Sigmoid colon (tissue), 4 donors: ENCODE data around the gene TRIP11.

Source experiments
- POLR2A ChIP-seq, 2 donors: fragments of 450-650 bp; IDR thresholded peaks; one replicate each; pipeline ENCODE4 v1.6.1; 2016; ENCODE audit warnings: antibody characterized with exemption in 2 of 2, mild to moderate bottlenecking in 2 of 2, moderate library complexity in 2 of 2
- POLR2AphosphoS5 ChIP-seq, 4 donors: sonication (generic); formaldehyde crosslinking; IDR thresholded peaks; one replicate each; pipeline ENCODE4 v1.6.1; 2017; ENCODE audit warnings: antibody characterized with exemption in 4 of 4
- TF ChIP-seq, protein P1 (sequence below), 4 experiments: fragments of 450-650 bp in 3 of 4; fragments of 200-600 bp in 1 of 4; IDR thresholded peaks; one replicate each; pipeline ENCODE4 v1.5.1; 2016 to 2019; ENCODE audit warnings: antibody characterized with exemption in 4 of 4, mild to moderate bottlenecking in 3 of 4, moderate library complexity in 2 of 4

DNA sequence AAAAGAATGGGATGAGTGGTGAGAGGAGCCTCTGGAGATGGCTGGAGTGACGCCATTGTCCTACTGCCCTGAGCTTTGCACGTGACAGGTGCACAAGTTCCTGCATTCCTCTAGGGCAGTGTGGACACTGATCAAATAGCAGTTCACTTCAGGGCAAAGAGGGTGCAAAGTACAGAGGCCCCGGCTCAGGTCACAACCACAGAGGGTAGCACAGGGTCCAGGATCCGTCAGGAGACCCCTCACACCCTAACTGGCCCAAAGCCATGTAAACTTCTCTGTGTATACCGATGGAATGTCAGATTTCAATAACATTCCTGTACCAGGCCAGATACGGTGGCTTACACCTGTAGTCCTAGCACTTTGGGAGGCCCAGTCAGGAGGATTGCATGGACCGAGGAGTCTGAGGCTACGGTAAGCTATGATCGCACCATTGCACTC lies 82.0 kb downstream of the TRIP11 start:
- TF ChIP-seq, protein P1, sequence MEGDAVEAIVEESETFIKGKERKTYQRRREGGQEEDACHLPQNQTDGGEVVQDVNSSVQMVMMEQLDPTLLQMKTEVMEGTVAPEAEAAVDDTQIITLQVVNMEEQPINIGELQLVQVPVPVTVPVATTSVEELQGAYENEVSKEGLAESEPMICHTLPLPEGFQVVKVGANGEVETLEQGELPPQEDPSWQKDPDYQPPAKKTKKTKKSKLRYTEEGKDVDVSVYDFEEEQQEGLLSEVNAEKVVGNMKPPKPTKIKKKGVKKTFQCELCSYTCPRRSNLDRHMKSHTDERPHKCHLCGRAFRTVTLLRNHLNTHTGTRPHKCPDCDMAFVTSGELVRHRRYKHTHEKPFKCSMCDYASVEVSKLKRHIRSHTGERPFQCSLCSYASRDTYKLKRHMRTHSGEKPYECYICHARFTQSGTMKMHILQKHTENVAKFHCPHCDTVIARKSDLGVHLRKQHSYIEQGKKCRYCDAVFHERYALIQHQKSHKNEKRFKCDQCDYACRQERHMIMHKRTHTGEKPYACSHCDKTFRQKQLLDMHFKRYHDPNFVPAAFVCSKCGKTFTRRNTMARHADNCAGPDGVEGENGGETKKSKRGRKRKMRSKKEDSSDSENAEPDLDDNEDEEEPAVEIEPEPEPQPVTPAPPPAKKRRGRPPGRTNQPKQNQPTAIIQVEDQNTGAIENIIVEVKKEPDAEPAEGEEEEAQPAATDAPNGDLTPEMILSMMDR (IDR thresholded peaks at IDR 0.05): no peak
- TF ChIP-seq POLR2A (IDR thresholded peaks at IDR 0.05) (no peak), POLR2AphosphoS5 (IDR thresholded peaks at IDR 0.05) (no peak)
